SH-SY5Y (cell line): ENCODE measurements around the gene TFEB.

ENCODE experiments used
- GATA2 ChIP-seq: IDR thresholded peaks from 2 replicates; pipeline ENCODE4 v1.6.1; 2011; ENCODE audit warnings: mild to moderate bottlenecking, low read depth, low read length
- GATA3 ChIP-seq: IDR thresholded peaks from 2 replicates; pipeline ENCODE4 v1.6.1; 2011; ENCODE audit warnings: low read depth, mild to moderate bottlenecking, low read length, moderate library complexity

DNA sequence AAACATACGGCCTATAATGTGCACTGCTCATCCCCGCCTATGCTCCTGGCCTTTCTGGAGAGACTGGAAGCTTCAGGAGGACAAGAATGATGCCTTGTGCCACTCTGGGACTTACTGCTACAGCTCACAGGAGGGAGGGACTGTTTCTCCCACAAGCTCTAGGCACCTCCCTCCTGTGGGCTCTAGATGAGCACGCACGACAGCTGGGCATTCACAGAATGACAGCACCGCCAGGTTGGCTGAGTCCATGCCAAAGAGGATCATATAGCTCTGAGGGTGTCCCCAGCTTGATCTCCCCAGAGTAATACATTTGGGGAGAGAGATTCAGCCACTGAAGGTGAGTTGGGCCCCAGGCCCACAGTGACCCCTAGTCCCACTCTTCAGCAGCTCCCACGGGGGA is 21.9 kb upstream of the TFEB start:
- TF ChIP-seq GATA2 (no peak), GATA3 (no peak)
